GM19025 (cell line): Measurements from ENCODE around the gene NTSR1.

Experiments
- ATAC-seq: cut with Tn5 transposase; IDR thresholded peaks from one replicate; pipeline ENCODE4 v1.9.1; 2021; ENCODE audit warnings: mild to moderate bottlenecking, low read depth, moderate library complexity; ENCODE audit not compliant: unreplicated experiment

The NTSR1 gene

DNA sequence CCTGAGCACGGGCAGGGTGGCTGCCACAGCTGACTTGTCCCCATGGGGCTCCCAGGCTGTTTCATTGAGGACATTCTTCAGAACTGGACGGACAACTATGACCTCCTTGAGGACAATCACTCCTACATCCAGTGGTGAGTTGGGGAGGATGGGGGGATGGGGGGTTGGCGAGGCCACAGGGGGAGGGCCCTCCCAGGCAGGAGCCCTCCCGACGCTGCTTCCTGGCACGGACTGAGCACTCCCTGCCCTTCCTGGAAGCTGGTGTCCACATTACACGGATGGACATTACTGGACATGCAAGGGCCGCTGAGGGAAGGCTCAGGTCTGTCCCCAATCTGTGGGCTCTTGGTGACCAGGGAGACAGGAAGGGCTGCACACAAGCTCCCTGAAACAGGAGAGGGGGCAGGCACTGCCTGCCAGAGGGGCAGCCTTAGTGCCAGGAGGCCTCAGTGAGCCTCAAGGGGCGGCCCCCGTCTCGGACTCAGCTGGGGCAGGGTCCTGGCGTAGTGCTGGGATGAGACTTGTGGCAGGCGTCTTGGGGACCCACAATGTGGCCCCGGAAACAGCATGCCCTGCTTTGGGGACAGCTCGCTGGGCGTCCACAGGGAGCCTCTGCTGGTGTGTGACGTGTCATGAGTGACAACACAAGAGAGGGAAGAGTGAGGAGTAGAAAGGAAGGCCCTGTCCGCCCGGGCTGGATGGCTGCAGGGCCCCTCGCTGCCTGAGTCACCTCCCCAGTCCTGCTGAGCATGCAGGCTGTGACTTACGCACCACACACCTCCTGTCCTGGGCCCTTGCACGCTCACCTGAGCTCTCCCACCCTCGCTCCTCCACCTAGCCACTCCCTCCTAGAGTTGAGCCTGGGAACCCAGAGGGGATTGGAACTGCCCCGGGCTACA, 101.1 kb downstream of the NTSR1 start:
- no peak for ATAC-seq

GRCh38 chr20:62811320-62811719, 102.7 kb downstream of the NTSR1 start:
- ATAC-seq = no peak

- no peak for ATAC-seq
These were observed 103.1 kb downstream of the NTSR1 start for GRCh38 chr20:62811720-62812119.
